HL-60 (cell line): ENCODE results near the gene DNAI2.

Experiments
- DNase-seq, 2 experiments: peaks; one replicate each; pipeline ENCODE4 v3.0.0-alpha.2; 2010 to 2020; ENCODE audit warnings: low read depth in 1 of 2, low spot score in 1 of 2
- H3K27ac ChIP-seq: fragments of 250-450 bp; sonication (Bioruptor Pico); replicated peaks from 2 replicates; pipeline ENCODE4 v1.5.1; 2020; ENCODE audit warnings: mild to moderate bottlenecking, moderate library complexity
- H3K27me3 ChIP-seq: fragments of 250-450 bp; sonication (Bioruptor Pico); 2 replicates; pipeline ENCODE4 v1.5.1; 2021; ENCODE audit warnings: mild to moderate bottlenecking, moderate library complexity; ENCODE audit not compliant: insufficient read depth, poor library complexity, severe bottlenecking
- H3K4me3 ChIP-seq: replicated peaks from 2 replicates; pipeline ENCODE4 v1.5.1; 2011; ENCODE audit warnings: mild to moderate bottlenecking, control low read depth, low read length; ENCODE audit not compliant: insufficient read depth
- GABPA ChIP-seq: IDR thresholded peaks from 2 replicates; pipeline ENCODE4 v1.6.1; 2012; ENCODE audit warnings: low read depth
- POLR2AphosphoS5 ChIP-seq: IDR thresholded peaks from 2 replicates; pipeline ENCODE4 v1.6.1; 2012; ENCODE audit warnings: low read depth
- SPI1 ChIP-seq: IDR thresholded peaks from 2 replicates; pipeline ENCODE4 v1.6.1; 2012; ENCODE audit warnings: low read depth, mild to moderate bottlenecking, borderline replicate concordance
- TF ChIP-seq, protein P1 (sequence below): IDR thresholded peaks from 2 replicates; pipeline ENCODE4 v1.6.1; 2012; ENCODE audit warnings: low read depth; ENCODE audit not compliant: insufficient replicate concordance
- TF ChIP-seq, protein P2 (sequence below): IDR thresholded peaks from one replicate; pipeline ENCODE4 v1.5.1; 2011; ENCODE audit warnings: low read length, control low read depth, inconsistent platforms; ENCODE audit not compliant: insufficient read depth

Gene DNAI2

DNA sequence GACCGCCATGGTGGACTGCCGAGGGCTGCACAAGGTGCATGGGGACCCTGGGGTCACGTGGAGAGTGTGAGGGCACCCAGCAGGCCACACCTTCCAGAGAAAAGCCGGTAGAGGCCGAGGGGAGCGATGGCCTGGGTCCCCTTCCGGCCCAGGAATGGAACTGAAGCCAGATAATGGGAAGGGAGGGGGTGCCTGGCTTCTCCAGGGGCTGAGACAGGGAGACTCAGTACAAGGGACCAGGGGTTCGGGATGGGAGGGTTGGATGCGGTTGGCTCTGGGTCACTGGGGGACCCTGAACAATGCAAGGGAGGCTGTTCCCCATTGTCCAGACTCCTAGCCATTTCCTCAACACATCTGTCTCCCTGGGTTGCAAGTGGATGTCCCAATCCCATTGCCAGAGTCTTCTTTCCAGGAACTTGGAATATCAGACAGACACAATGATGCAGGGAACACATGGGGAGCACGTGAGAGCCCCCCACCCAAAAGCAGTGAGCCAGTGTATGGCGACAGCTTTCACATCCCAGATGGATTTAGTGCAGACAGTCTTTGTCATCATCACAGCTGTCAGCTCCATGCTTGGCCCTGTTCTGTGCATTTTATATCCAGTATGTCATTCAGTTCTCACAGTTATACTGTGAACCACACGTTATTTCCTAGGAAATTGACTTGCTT lies 23.6 kb upstream of the DNAI2 start:
- no peak overlapping the region for H3K27ac ChIP-seq
- H3K27me3 ChIP-seq = no peaks in the 10 kb centered on the region
- TF ChIP-seq SPI1 = no peak
- TF ChIP-seq POLR2AphosphoS5 = no peak
- no peak for DNase-seq
- no peak overlapping the region for H3K4me3 ChIP-seq

DNA sequence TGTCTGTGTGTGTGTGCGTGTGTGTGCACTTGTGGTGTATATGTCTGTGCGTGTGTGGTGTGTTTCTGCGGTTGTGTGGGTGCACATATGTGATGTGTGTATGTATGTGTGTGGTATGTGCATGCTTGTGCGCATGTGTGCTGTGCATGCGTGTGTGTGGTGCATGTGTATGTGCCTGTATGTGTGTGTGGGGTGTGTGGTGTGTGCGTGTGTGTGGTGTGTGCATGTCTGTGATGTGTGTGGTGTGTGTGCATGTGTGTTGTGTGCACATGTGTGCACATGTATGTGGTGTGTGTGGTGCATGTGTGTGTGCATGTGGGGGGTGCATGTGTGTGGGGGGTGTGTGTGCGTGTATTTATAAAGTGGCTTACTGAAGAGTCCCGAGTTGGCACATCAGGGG lies 23.0 kb upstream of the DNAI2 start:
- Histone ChIP-seq H3K4me3 (no peak overlapping the region), H3K27me3 (no peaks in the 10 kb centered on the region), H3K27ac (no peak overlapping the region)
- TF ChIP-seq SPI1 (no peak), GABPA (no peak), POLR2AphosphoS5 (no peak)
- TF ChIP-seq, protein P1, sequence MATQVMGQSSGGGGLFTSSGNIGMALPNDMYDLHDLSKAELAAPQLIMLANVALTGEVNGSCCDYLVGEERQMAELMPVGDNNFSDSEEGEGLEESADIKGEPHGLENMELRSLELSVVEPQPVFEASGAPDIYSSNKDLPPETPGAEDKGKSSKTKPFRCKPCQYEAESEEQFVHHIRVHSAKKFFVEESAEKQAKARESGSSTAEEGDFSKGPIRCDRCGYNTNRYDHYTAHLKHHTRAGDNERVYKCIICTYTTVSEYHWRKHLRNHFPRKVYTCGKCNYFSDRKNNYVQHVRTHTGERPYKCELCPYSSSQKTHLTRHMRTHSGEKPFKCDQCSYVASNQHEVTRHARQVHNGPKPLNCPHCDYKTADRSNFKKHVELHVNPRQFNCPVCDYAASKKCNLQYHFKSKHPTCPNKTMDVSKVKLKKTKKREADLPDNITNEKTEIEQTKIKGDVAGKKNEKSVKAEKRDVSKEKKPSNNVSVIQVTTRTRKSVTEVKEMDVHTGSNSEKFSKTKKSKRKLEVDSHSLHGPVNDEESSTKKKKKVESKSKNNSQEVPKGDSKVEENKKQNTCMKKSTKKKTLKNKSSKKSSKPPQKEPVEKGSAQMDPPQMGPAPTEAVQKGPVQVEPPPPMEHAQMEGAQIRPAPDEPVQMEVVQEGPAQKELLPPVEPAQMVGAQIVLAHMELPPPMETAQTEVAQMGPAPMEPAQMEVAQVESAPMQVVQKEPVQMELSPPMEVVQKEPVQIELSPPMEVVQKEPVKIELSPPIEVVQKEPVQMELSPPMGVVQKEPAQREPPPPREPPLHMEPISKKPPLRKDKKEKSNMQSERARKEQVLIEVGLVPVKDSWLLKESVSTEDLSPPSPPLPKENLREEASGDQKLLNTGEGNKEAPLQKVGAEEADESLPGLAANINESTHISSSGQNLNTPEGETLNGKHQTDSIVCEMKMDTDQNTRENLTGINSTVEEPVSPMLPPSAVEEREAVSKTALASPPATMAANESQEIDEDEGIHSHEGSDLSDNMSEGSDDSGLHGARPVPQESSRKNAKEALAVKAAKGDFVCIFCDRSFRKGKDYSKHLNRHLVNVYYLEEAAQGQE = no peak
- TF ChIP-seq, protein P2, sequence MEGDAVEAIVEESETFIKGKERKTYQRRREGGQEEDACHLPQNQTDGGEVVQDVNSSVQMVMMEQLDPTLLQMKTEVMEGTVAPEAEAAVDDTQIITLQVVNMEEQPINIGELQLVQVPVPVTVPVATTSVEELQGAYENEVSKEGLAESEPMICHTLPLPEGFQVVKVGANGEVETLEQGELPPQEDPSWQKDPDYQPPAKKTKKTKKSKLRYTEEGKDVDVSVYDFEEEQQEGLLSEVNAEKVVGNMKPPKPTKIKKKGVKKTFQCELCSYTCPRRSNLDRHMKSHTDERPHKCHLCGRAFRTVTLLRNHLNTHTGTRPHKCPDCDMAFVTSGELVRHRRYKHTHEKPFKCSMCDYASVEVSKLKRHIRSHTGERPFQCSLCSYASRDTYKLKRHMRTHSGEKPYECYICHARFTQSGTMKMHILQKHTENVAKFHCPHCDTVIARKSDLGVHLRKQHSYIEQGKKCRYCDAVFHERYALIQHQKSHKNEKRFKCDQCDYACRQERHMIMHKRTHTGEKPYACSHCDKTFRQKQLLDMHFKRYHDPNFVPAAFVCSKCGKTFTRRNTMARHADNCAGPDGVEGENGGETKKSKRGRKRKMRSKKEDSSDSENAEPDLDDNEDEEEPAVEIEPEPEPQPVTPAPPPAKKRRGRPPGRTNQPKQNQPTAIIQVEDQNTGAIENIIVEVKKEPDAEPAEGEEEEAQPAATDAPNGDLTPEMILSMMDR = no peak
- DNase-seq = no peak

DNA sequence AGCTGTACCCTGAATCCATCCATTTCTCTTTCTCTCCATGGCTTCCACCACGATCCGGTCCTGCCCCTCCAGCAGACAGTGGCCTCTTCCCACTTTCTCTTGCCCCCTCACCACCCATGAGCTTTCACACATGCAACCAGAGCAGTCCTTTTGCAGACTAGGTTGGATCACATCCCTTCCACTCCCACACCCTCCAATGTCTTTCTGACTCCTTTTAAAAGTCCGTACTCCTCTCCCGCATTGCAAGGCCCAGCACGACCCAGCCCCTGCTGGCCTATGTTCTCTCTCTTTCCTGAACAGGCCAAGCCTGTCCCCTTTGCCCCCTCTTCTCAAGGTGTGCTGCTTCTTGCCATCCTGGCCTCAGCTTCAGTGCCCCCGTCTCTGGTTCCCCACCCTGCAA lies 22.5 kb upstream of the DNAI2 start:
- Histone ChIP-seq H3K27me3 (no peaks in the 10 kb centered on the region), H3K4me3 (no peak overlapping the region), H3K27ac (no peak overlapping the region)
- TF ChIP-seq, protein P2 = no peak
- TF ChIP-seq GABPA (no peak), SPI1 (no peak), POLR2AphosphoS5 (no peak)
- TF ChIP-seq, protein P1 = no peak
- DNase-seq = no peak

DNA sequence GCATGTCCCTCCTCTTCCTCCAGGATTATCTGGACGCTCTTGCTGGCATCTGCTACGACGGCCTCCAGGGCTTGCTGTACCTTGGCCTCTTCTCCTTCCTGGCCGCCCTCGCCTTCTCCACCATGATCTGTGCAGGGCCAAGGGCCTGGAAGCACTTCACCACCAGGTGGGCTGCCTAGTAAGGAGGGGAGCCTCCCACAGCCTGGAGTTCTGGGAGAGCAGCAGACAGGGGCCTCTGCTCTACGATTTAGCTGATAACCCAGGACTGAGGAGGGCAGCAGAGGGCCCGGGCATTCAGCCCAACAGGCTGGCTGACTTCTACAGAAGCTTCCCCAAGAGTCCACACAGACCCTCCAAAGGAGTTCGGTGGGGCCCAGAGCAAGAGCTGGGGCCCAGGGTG lies 21.8 kb upstream of the DNAI2 start:
- Histone ChIP-seq H3K4me3 (no peak overlapping the region), H3K27ac (no peak overlapping the region), H3K27me3 (no peaks in the 10 kb centered on the region)
- no peak for TF ChIP-seq GABPA
- no peak for TF ChIP-seq POLR2AphosphoS5
- TF ChIP-seq SPI1 = no peak
- TF ChIP-seq, protein P1 = no peak
- TF ChIP-seq, protein P2 = no peak
- DNase-seq = no peak
